Choroid plexus epithelial cell (primary cell): ENCODE data around the gene ABCC9.

Source experiments
- DNase-seq: peaks from one replicate; pipeline ENCODE4 v3.0.0-alpha.2; 2010; ENCODE audit warnings: low read depth
- H3K4me3 ChIP-seq: 2 replicates; pipeline ENCODE4 v1.5.1; 2011; ENCODE audit warnings: low read depth, mild to moderate bottlenecking, control low read depth, low read length, moderate library complexity
- CTCF ChIP-seq: conservative IDR thresholded peaks from 2 replicates; pipeline ENCODE4 v1.5.1; 2011; ENCODE audit warnings: low read depth, mild to moderate bottlenecking, control low read depth, inconsistent platforms, low read length, moderate library complexity

Gene ABCC9

GRCh38 chr12:21837847-21838246, 103.4 kb downstream of the ABCC9 start:
- DNase-seq = no peak
- TF ChIP-seq CTCF = no peak
- H3K4me3 ChIP-seq = no peak overlapping the region

GRCh38 chr12:21831791-21832344, 109.4 kb downstream of the ABCC9 start:
- peak; percentile 66 for DNase-seq
- TF ChIP-seq CTCF = no peak
- no peak overlapping the region for H3K4me3 ChIP-seq

- no peak overlapping the region for H3K4me3 ChIP-seq
- no peak for TF ChIP-seq CTCF
- peak; percentile 26 for DNase-seq
Measured at GRCh38 chr12:21828779-21829178, 112.4 kb downstream of the ABCC9 start.

GRCh38 chr12:21828136-21828775, 113.0 kb downstream of the ABCC9 start:
- H3K4me3 ChIP-seq = no peak overlapping the region
- peak; percentile 6 for DNase-seq
- no peak for TF ChIP-seq CTCF

- TF ChIP-seq CTCF = no peak
- DNase-seq = no peak
- H3K4me3 ChIP-seq = no peak overlapping the region
Measured at GRCh38 chr12:21827083-21827482, 114.1 kb downstream of the ABCC9 start.

- H3K4me3 ChIP-seq = no peak overlapping the region
- DNase-seq = no peak
- no peak for TF ChIP-seq CTCF
Measured at GRCh38 chr12:21826618-21826910, 114.7 kb downstream of the ABCC9 start.
